Astrocyte (in vitro differentiated cells and primary cell): ENCODE data around the gene MEIS3.

Experiments used
- CTCF ChIP-seq: IDR thresholded peaks from 2 replicates; pipeline ENCODE4 v1.5.1; 2011; ENCODE audit warnings: low read depth, mild to moderate bottlenecking, inconsistent platforms, low read length, moderate library complexity; ENCODE audit not compliant: insufficient read depth
- EZH2 ChIP-seq: IDR thresholded peaks from 2 replicates; pipeline ENCODE4 v1.6.1; 2012; ENCODE audit warnings: mild to moderate bottlenecking, low read length, inconsistent platforms; ENCODE audit not compliant: insufficient read depth

- no peak for TF ChIP-seq CTCF
- no peak for TF ChIP-seq EZH2
Observed at GRCh38 chr19:47450478-47450877, 31.2 kb upstream of the MEIS3 start.
